ENCODE data around the gene LAMTOR1. TPM values are rescaled to one million over a fixed set of nuclear protein-coding genes. Genes with fewer than 3 reads are reported as not detected.

Gene LAMTOR1
- total and polyA plus RNA-seq, 2 of the 8 experiments (the other 6 are each of a cell fraction or from before 2014, with no cell fraction given): 82.1 to 160 TPM

DNA sequence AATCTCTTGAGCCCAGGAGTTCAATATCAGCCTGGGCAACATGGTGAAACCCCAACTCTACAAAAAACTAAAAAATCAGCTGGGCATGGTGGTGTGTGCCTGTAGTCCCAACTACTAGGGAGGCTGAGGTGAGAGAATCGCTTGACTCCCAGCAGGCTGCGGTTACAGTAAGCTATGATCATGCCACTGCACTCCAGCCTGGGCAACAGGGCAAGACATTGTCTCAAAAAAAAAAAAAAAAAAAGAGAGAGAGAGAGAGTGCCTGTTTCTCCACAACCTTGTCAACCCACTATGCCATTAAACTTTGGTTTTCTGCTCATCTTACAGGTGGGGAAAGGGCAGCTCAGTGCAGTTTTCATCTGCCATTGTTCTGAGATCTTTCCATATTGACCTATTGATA, 37.6 kb upstream of the LAMTOR1 start:
- ChIA-PET POLR2A (ENCODE audit: partially characterized antibody) (interaction anchor here (0.8 kb wide), 1 partner anchor 28 kb away, joined by 3 read pairs; no protein-coding TSS in a partner anchor), CTCF (ENCODE audit: partially characterized antibody) (interaction anchor here (1.0 to 1.4 kb wide), 3 partner anchors 23 to 115 kb away, joined by 3 to 5 read pairs (median 3); no protein-coding TSS in a partner anchor)
- no peak for TF ChIP-seq ASH2L (IDR thresholded peaks at IDR 0.05; ENCODE audit: low read length)
- TF ChIP-seq TBP (IDR thresholded peaks at IDR 0.05; ENCODE audit: low read depth, low read length): no peak
- TF ChIP-seq BACH1 (IDR thresholded peaks at IDR 0.05; ENCODE audit: low read length): no peak
- no peak for TF ChIP-seq MAFK (IDR thresholded peaks at IDR 0.05; ENCODE audit: low read depth, low read length)
- no peak for TF ChIP-seq POLR2A (IDR thresholded peaks at IDR 0.05; ENCODE audit: control extremely low read depth in 1 of 2, low read depth in 2 of 2, low read length in 2 of 2)
- TF ChIP-seq SAP30 (IDR thresholded peaks at IDR 0.05; ENCODE audit: insufficient read depth, insufficient replicate concordance, low read length): no peak
- no peak for TF ChIP-seq ATF2 (IDR thresholded peaks at IDR 0.05; ENCODE audit: low read length)
- no peak for TF ChIP-seq PHF8 (conservative IDR thresholded peaks at IDR 0.05; ENCODE audit: low read depth, low read length)
- no peak for TF ChIP-seq POU5F1 (IDR thresholded peaks at IDR 0.05; ENCODE audit: low read depth, low read length)
- TF ChIP-seq CTBP2 (IDR thresholded peaks at IDR 0.05; ENCODE audit: borderline replicate concordance, insufficient read depth, insufficient read length, low read length): no peak
- Histone ChIP-seq H4K20me1 (replicated peaks in 1 of 2; ENCODE audit: control insufficient read depth in 1 of 2, insufficient read depth in 2 of 2, low read length in 2 of 2) (no peaks in the 10 kb centered on the region), H2AFZ (ENCODE audit: low read length) (no peak overlapping the region), H3K79me2 (ENCODE audit: control insufficient read depth in 1 of 2, insufficient read depth in 2 of 2, low read length in 2 of 2) (no peaks in the 10 kb centered on the region), H2BK12ac (ENCODE audit: low read depth, low read length) (no peak overlapping the region), H2BK120ac (replicated peaks; ENCODE audit: low read depth, low read length) (no peak overlapping the region), H2BK15ac (ENCODE audit: low read length) (no peak overlapping the region), H2BK20ac (ENCODE audit: low read length) (no peak overlapping the region), H3K4me1 (replicated peaks in 1 of 4; ENCODE audit: control insufficient read depth in 3 of 4, insufficient read depth in 4 of 4, low read length in 3 of 4) (no peaks in the 10 kb centered on the region), H3K23ac (ENCODE audit: insufficient read length) (no peak overlapping the region), H3K9me3 (ENCODE audit: insufficient read depth in 2 of 2, low read depth in 1 of 2, low read length in 1 of 2) (no peaks in the 10 kb centered on the region), H3K27me3 (replicated peaks in 1 of 4; ENCODE audit: control insufficient read depth in 3 of 4, extremely low read depth in 1 of 4, insufficient read depth in 3 of 4, low read length in 3 of 4) (no peaks in the 10 kb centered on the region), H3K9ac (replicated peaks in 1 of 4; ENCODE audit: extremely low read depth in 1 of 4, low read depth in 3 of 4, low read length in 3 of 4) (no peak overlapping the region), H4K8ac (ENCODE audit: extremely low read depth, insufficient read depth, low read length) (no peak overlapping the region), H3K56ac (replicated peaks; ENCODE audit: insufficient read length, low read depth, low read length) (no peak overlapping the region), H3K27ac (ENCODE audit: low read depth, low read length) (no peak overlapping the region), H4K91ac (replicated peaks; ENCODE audit: insufficient read length, low read length) (no peak overlapping the region), H3K23me2 (ENCODE audit: low read depth, low read length) (no peaks in the 10 kb centered on the region), H3K4me3 (ENCODE audit: extremely low read depth in 1 of 4, insufficient read depth in 2 of 4, low read depth in 3 of 4, low read length in 4 of 4) (no peak overlapping the region), H3K4ac (replicated peaks; ENCODE audit: insufficient read length, low read depth, low read length) (no peak overlapping the region), H3K18ac (ENCODE audit: extremely low read depth, low read length) (no peak overlapping the region), H3K79me1 (ENCODE audit: low read depth, low read length) (no peaks in the 10 kb centered on the region), H3K36me3 (ENCODE audit: control insufficient read depth in 2 of 4, insufficient read depth in 4 of 4, low read length in 3 of 4) (no peaks in the 10 kb centered on the region), H3K4me2 (ENCODE audit: insufficient read depth in 1 of 2, low read depth in 2 of 2, low read length in 2 of 2) (no peak overlapping the region), H4K5ac (ENCODE audit: insufficient read length, low read depth, low read length) (no peak overlapping the region), H3K14ac (ENCODE audit: insufficient read length) (no peak overlapping the region), H2AK5ac (ENCODE audit: low read depth, low read length) (no peak overlapping the region), H2BK5ac (ENCODE audit: low read depth, low read length) (no peak overlapping the region)
- DNase-seq (ENCODE audit: low read depth in 1 of 2, low spot score in 2 of 2) (no peak), FAIRE-seq (no peak)
- 100% methylated on average over 2 of the region's 2 CpGs; no CpG with 5 or more reads in 1 of the 2 experiments for WGBS, 2 experiments (ENCODE audit: extremely low coverage in 1 of 2, insufficient coverage in 1 of 2, insufficient read length in 1 of 2, insufficient replicate concordance in 2 of 2, low coverage in 1 of 2, low lambda C conversion rate in 2 of 2, missing lambda C conversion rate in 1 of 2)
